ENCODE results near the gene SLC39A7.

SLC39A7 gene

GRCh38 chr6:33171016-33171879 is 29.4 kb upstream of the SLC39A7 start:
- DNase-seq = no peak

- no peak for DNase-seq
Observed at GRCh38 chr6:33171880-33172687, 28.6 kb upstream of the SLC39A7 start.

- DNase-seq = no peak
Observed at GRCh38 chr6:33172688-33173534, 27.8 kb upstream of the SLC39A7 start.

- no peak for DNase-seq
Observed at GRCh38 chr6:33173535-33174180, 27.0 kb upstream of the SLC39A7 start.

- no peak for DNase-seq
Observed at GRCh38 chr6:33174784-33175183, 25.9 kb upstream of the SLC39A7 start.

GRCh38 chr6:33175436-33176069 is 25.1 kb upstream of the SLC39A7 start:
- no peak for DNase-seq

GRCh38 chr6:33176906-33177305 is 23.8 kb upstream of the SLC39A7 start:
- DNase-seq = no peak

GRCh38 chr6:33177552-33178446 is 22.9 kb upstream of the SLC39A7 start:
- DNase-seq = no peak

GRCh38 chr6:33178755-33179475 is 21.8 kb upstream of the SLC39A7 start:
- DNase-seq = no peak

GRCh38 chr6:33181141-33181540 is 19.5 kb upstream of the SLC39A7 start:
- DNase-seq = no peak

- DNase-seq = no peak
Observed at GRCh38 chr6:33183071-33183683, 17.5 kb upstream of the SLC39A7 start.

GRCh38 chr6:33185190-33185589 is 15.5 kb upstream of the SLC39A7 start:
- no peak for DNase-seq

GRCh38 chr6:33185654-33186187 is 14.9 kb upstream of the SLC39A7 start:
- DNase-seq = no peak

GRCh38 chr6:33187809-33188208 is 12.9 kb upstream of the SLC39A7 start:
- DNase-seq = no peak

- DNase-seq = no peak
Observed at GRCh38 chr6:33189164-33189563, 11.5 kb upstream of the SLC39A7 start.

GRCh38 chr6:33189625-33190448 is 10.8 kb upstream of the SLC39A7 start:
- no peak for DNase-seq

GRCh38 chr6:33190504-33191107 is 10.1 kb upstream of the SLC39A7 start:
- DNase-seq = no peak
